Mesenchymal stem cell (in vitro differentiated cells and primary cell): ENCODE data around the gene LHFPL5.

Experiments used
- DNase-seq: peaks from one replicate; pipeline ENCODE4 v3.0.0-alpha.2; 2013
- H2AFZ ChIP-seq: one replicate; pipeline ENCODE4 v1.6.1; 2013; ENCODE audit warnings: low read depth, mild to moderate bottlenecking, control low read depth, inconsistent platforms, low read length, moderate library complexity
- H2AK5ac ChIP-seq: 2 replicates; pipeline ENCODE4 v1.6.1; 2013; ENCODE audit warnings: low read length, moderate library complexity, mild to moderate bottlenecking, inconsistent platforms; ENCODE audit not compliant: severe bottlenecking
- H2BK120ac ChIP-seq: one replicate; pipeline ENCODE4 v1.6.1; 2013; ENCODE audit warnings: low read depth, mild to moderate bottlenecking, inconsistent platforms, low read length, moderate library complexity
- H2BK12ac ChIP-seq, 2 experiments: one replicate each; pipeline ENCODE4 v1.6.1; 2013; ENCODE audit warnings: inconsistent platforms in 2 of 2, low read length in 2 of 2, mild to moderate bottlenecking in 2 of 2, moderate library complexity in 2 of 2, control low read depth in 1 of 2
- H2BK15ac ChIP-seq: one replicate; pipeline ENCODE4 v1.6.1; 2013; ENCODE audit warnings: mild to moderate bottlenecking, low read depth, inconsistent platforms; ENCODE audit not compliant: poor library complexity, severe bottlenecking
- H2BK5ac ChIP-seq: 2 replicates; pipeline ENCODE4 v1.6.1; 2013; ENCODE audit warnings: low read depth, mild to moderate bottlenecking, low read length, control low read depth, inconsistent platforms; ENCODE audit not compliant: poor library complexity, severe bottlenecking
- H3K14ac ChIP-seq, 2 experiments: one replicate each; pipeline ENCODE4 v1.6.1; 2013; ENCODE audit warnings: inconsistent platforms in 2 of 2, low read length in 2 of 2, control low read depth in 1 of 2, mild to moderate bottlenecking in 1 of 2, moderate library complexity in 1 of 2
- H3K18ac ChIP-seq, 2 experiments: one replicate each; pipeline ENCODE4 v1.6.1; 2013; ENCODE audit warnings: inconsistent platforms in 2 of 2, low read length in 2 of 2, control low read depth in 1 of 2, low read depth in 1 of 2, mild to moderate bottlenecking in 1 of 2
- H3K23ac ChIP-seq, 2 experiments: one replicate each; pipeline ENCODE4 v1.6.1; 2013; ENCODE audit warnings: inconsistent platforms in 2 of 2, low read length in 2 of 2, mild to moderate bottlenecking in 2 of 2, moderate library complexity in 2 of 2, control low read depth in 1 of 2
- H3K27ac ChIP-seq: 2 replicates; pipeline ENCODE4 v1.5.1; 2013; ENCODE audit warnings: mild to moderate bottlenecking, moderate library complexity, low read length, control low read depth, inconsistent platforms; ENCODE audit not compliant: poor library complexity, severe bottlenecking
- H3K27me3 ChIP-seq, 2 experiments: 2 replicates each; pipeline versions ENCODE4 v1.6.1 to v1.7.0; 2013; ENCODE audit warnings: low read length in 2 of 2, mild to moderate bottlenecking in 2 of 2, moderate library complexity in 2 of 2, control low read depth in 1 of 2, inconsistent platforms in 1 of 2; ENCODE audit not compliant: control insufficient read depth in 1 of 2, insufficient read depth in 1 of 2
- H3K36me3 ChIP-seq, 2 experiments: 2 replicates each; pipeline versions ENCODE4 v1.6.1 to v1.7.0; 2013; ENCODE audit warnings: low read length in 2 of 2, control low read depth in 1 of 2, inconsistent platforms in 1 of 2, low read depth in 1 of 2, mild to moderate bottlenecking in 1 of 2; ENCODE audit not compliant: insufficient read depth in 2 of 2, control insufficient read depth in 1 of 2
- H3K4ac ChIP-seq, 2 experiments: one replicate each; pipeline ENCODE4 v1.6.1; 2013; ENCODE audit warnings: inconsistent platforms in 2 of 2, low read length in 2 of 2, mild to moderate bottlenecking in 2 of 2, moderate library complexity in 2 of 2, control low read depth in 1 of 2, low read depth in 1 of 2
- H3K4me1 ChIP-seq: 2 replicates; pipeline ENCODE4 v1.6.1; 2013; ENCODE audit warnings: low read depth, low read length, control low read depth; ENCODE audit not compliant: control insufficient read depth, insufficient read depth
- H3K4me2 ChIP-seq: 2 replicates; pipeline ENCODE4 v1.6.1; 2013; ENCODE audit warnings: low read length, mild to moderate bottlenecking, inconsistent platforms; ENCODE audit not compliant: poor library complexity, severe bottlenecking
- H3K4me3 ChIP-seq, 2 experiments: 2 replicates each; pipeline versions ENCODE4 v1.5.1 to v1.7.0; 2013; ENCODE audit warnings: low read length in 2 of 2, mild to moderate bottlenecking in 2 of 2, control low read depth in 1 of 2, low read depth in 1 of 2; ENCODE audit not compliant: insufficient read depth in 1 of 2
- H3K79me1 ChIP-seq: replicated peaks from 2 replicates; pipeline ENCODE4 v1.6.1; 2013; ENCODE audit warnings: mild to moderate bottlenecking, control low read depth, low read length, inconsistent platforms; ENCODE audit not compliant: poor library complexity, severe bottlenecking
- H3K9ac ChIP-seq: 2 replicates; pipeline ENCODE4 v1.7.0; 2013; ENCODE audit warnings: mild to moderate bottlenecking, low read length, moderate library complexity
- H3K9me3 ChIP-seq: 2 replicates; pipeline ENCODE4 v1.7.0; 2013; ENCODE audit warnings: mild to moderate bottlenecking, low read length; ENCODE audit not compliant: control insufficient read depth
- H4K8ac ChIP-seq: one replicate; pipeline ENCODE4 v1.6.1; 2013; ENCODE audit warnings: inconsistent platforms, mild to moderate bottlenecking, low read length, moderate library complexity
- H4K91ac ChIP-seq: one replicate; pipeline ENCODE4 v1.6.1; 2013; ENCODE audit warnings: mild to moderate bottlenecking, low read length, inconsistent platforms
- WGBS: methylation state at CpG from one replicate; pipeline ENCODE4 v1.1.7; 2013; ENCODE audit warnings: mixed read lengths; 5-methylcytosine and 5-hydroxymethylcytosine counted together

LHFPL5 gene

GRCh38 chr6:35852994-35853393 lies 47.8 kb downstream of the LHFPL5 start:
- WGBS = 98% methylated on average over 4 of the region's 4 CpGs
- Histone ChIP-seq H4K91ac (no peak overlapping the region), H3K23ac (no peak overlapping the region)

GRCh38 chr6:35856250-35856649 lies 51.1 kb downstream of the LHFPL5 start:
- Histone ChIP-seq H4K91ac (no peak overlapping the region), H3K4me1 (no peaks in the 10 kb centered on the region), H3K14ac (no peak overlapping the region), H3K36me3 (peaks cover 15 to 72% of the 10 kb centered on the region in 2 experiments), H2BK120ac (no peak overlapping the region), H3K18ac (no peak overlapping the region), H3K4me2 (no peak overlapping the region), H2BK15ac (no peak overlapping the region), H2BK5ac (no peak overlapping the region), H3K23ac (no peak overlapping the region), H4K8ac (no peak overlapping the region), H3K9me3 (no peaks in the 10 kb centered on the region), H2AK5ac (no peak overlapping the region), H3K27me3 (no peaks in the 10 kb centered on the region), H2BK12ac (no peak overlapping the region), H3K9ac (no peak overlapping the region), H3K4ac (no peak overlapping the region), H3K4me3 (no peak overlapping the region), H3K79me1 (peaks cover 5% of the 10 kb centered on the region), H3K27ac (no peak overlapping the region), H2AFZ (no peak overlapping the region)
- no CpG with 5 or more reads among the region's 1 CpG for WGBS
- no peak for DNase-seq

More at GRCh38 chr6:35852994-35853393, 47.8 kb downstream of the LHFPL5 start:
- no peaks in the 10 kb centered on the region for H3K4me1 ChIP-seq
- no peak overlapping the region for H2AFZ ChIP-seq
- H2BK5ac ChIP-seq = no peak overlapping the region
- no peak overlapping the region for H3K9ac ChIP-seq
- no peak overlapping the region for H3K14ac ChIP-seq
- no peak overlapping the region for H3K18ac ChIP-seq
- no peak overlapping the region for H3K4me2 ChIP-seq
- no peak overlapping the region for H3K27ac ChIP-seq
- no peak for DNase-seq
- peaks cover 8% of the 10 kb centered on the region for H3K79me1 ChIP-seq
- no peak overlapping the region for H4K8ac ChIP-seq
- no peak overlapping the region for H3K4me3 ChIP-seq
- no peak overlapping the region for H2BK15ac ChIP-seq
- peaks cover 6% of the 10 kb centered on the region for H3K9me3 ChIP-seq
- no peak overlapping the region for H3K4ac ChIP-seq
- H2BK120ac ChIP-seq = no peak overlapping the region
- no peak overlapping the region for H2AK5ac ChIP-seq
- H3K36me3 ChIP-seq = peaks cover 18 to 84% of the 10 kb centered on the region in 2 experiments
- no peaks in the 10 kb centered on the region for H3K27me3 ChIP-seq
- H2BK12ac ChIP-seq = no peak overlapping the region

GRCh38 chr6:35857853-35858252 lies 52.7 kb downstream of the LHFPL5 start:
- H2AK5ac ChIP-seq = no peak overlapping the region
- no peak overlapping the region for H3K4ac ChIP-seq
- no peak overlapping the region for H4K91ac ChIP-seq
- H3K27ac ChIP-seq = no peak overlapping the region
- H3K4me3 ChIP-seq = no peak overlapping the region
- no peak overlapping the region for H3K14ac ChIP-seq
- H3K27me3 ChIP-seq = no peaks in the 10 kb centered on the region
- no peak overlapping the region for H3K9ac ChIP-seq
- H3K18ac ChIP-seq = no peak overlapping the region
- no peak overlapping the region for H3K4me2 ChIP-seq
- no peak overlapping the region for H2BK120ac ChIP-seq
- no peaks in the 10 kb centered on the region for H3K9me3 ChIP-seq
- H2AFZ ChIP-seq = no peak overlapping the region
- H2BK5ac ChIP-seq = no peak overlapping the region
- DNase-seq = no peak
- H3K79me1 ChIP-seq = peaks cover 13% of the 10 kb centered on the region
- no peak overlapping the region for H3K23ac ChIP-seq
- H2BK12ac ChIP-seq = no peak overlapping the region
- no peak overlapping the region for H2BK15ac ChIP-seq
- H4K8ac ChIP-seq = no peak overlapping the region
- peaks cover 23 to 59% of the 10 kb centered on the region in 2 experiments for H3K36me3 ChIP-seq
- H3K4me1 ChIP-seq = no peaks in the 10 kb centered on the region

- no peak overlapping the region for H3K18ac ChIP-seq
- no peak overlapping the region for H4K8ac ChIP-seq
- H3K27me3 ChIP-seq = no peaks in the 10 kb centered on the region
- H2BK5ac ChIP-seq = no peak overlapping the region
- no peak overlapping the region for H2BK12ac ChIP-seq
- peaks cover 13% of the 10 kb centered on the region for H3K79me1 ChIP-seq
- no peak overlapping the region for H3K23ac ChIP-seq
- no peaks in the 10 kb centered on the region for H3K9me3 ChIP-seq
- no peak overlapping the region for H3K4me3 ChIP-seq
- no peak overlapping the region for H2AK5ac ChIP-seq
- no peak overlapping the region for H2BK120ac ChIP-seq
- peaks cover 21 to 51% of the 10 kb centered on the region in 2 experiments for H3K36me3 ChIP-seq
- H3K27ac ChIP-seq = no peak overlapping the region
- H2AFZ ChIP-seq = no peak overlapping the region
- H2BK15ac ChIP-seq = no peak overlapping the region
- H3K4ac ChIP-seq = no peak overlapping the region
- DNase-seq = no peak
- H3K9ac ChIP-seq = no peak overlapping the region
- no peak overlapping the region for H4K91ac ChIP-seq
- 98% methylated on average over 4 of the region's 4 CpGs for WGBS
- H3K14ac ChIP-seq = no peak overlapping the region
- no peaks in the 10 kb centered on the region for H3K4me1 ChIP-seq
- no peak overlapping the region for H3K4me2 ChIP-seq
These were observed 54.2 kb downstream of the LHFPL5 start for GRCh38 chr6:35859367-35859766.
